Hepatocyte (in vitro differentiated cells): ENCODE data around the gene GRIA1. TPM values are rescaled to one million over a fixed set of nuclear protein-coding genes. Genes with fewer than 3 reads are reported as not detected.

ENCODE experiments used
- DNase-seq: peaks from one replicate; pipeline ENCODE4 v3.0.0-alpha.2; 2016; ENCODE audit warnings: low spot score
- H2AFZ ChIP-seq: fragments of 200-600 bp; sonication (generic); 2 replicates; pipeline ENCODE4 v1.6.0; 2016; ENCODE audit warnings: antibody characterized with exemption, mild to moderate bottlenecking
- H3K27ac ChIP-seq: fragments of 200-600 bp; sonication (generic); 2 replicates; pipeline ENCODE4 v1.5.1; 2016; ENCODE audit warnings: mild to moderate bottlenecking
- H3K27me3 ChIP-seq: fragments of 200-600 bp; sonication (generic); 2 replicates; pipeline ENCODE4 v1.6.1; 2016
- H3K36me3 ChIP-seq: fragments of 200-600 bp; sonication (generic); replicated peaks from 2 replicates; pipeline ENCODE4 v1.5.1; 2016; ENCODE audit warnings: low read depth; ENCODE audit not compliant: insufficient read depth
- H3K4me1 ChIP-seq: fragments of 200-600 bp; sonication (generic); 2 replicates; pipeline ENCODE4 v1.5.1; 2016; ENCODE audit warnings: mild to moderate bottlenecking, moderate library complexity; ENCODE audit not compliant: insufficient read depth
- H3K4me2 ChIP-seq: fragments of 200-600 bp; sonication (generic); 2 replicates; pipeline ENCODE4 v1.6.0; 2016
- H3K4me3 ChIP-seq: fragments of 200-600 bp; sonication (generic); 2 replicates; pipeline ENCODE4 v1.5.1; 2016; ENCODE audit warnings: mild to moderate bottlenecking
- H3K79me2 ChIP-seq: fragments of 200-600 bp; sonication (generic); 2 replicates; pipeline ENCODE4 v1.6.0; 2017; ENCODE audit warnings: mild to moderate bottlenecking
- H3K9me2 ChIP-seq: fragments of 200-600 bp; sonication (generic); replicated peaks from 2 replicates; pipeline ENCODE4 v1.6.0; 2017; ENCODE audit warnings: mild to moderate bottlenecking; ENCODE audit not compliant: insufficient read depth
- H3K9me3 ChIP-seq: fragments of 200-600 bp; sonication (generic); 2 replicates; pipeline ENCODE4 v1.5.1; 2016; ENCODE audit warnings: low read depth, mild to moderate bottlenecking
- H4K20me1 ChIP-seq: fragments of 200-600 bp; sonication (generic); 2 replicates; pipeline ENCODE4 v1.6.0; 2016; ENCODE audit warnings: mild to moderate bottlenecking; ENCODE audit not compliant: insufficient read depth, poor library complexity, severe bottlenecking
- CTCF ChIP-seq: fragments of 200-600 bp; sonication (generic); IDR thresholded peaks from 2 replicates; pipeline ENCODE4 v1.5.1; 2016; ENCODE audit warnings: antibody characterized with exemption, mild to moderate bottlenecking; ENCODE audit not compliant: poor library complexity
- EZH2 ChIP-seq: fragments of 200-600 bp; sonication (generic); IDR thresholded peaks from 2 replicates; pipeline ENCODE4 v1.6.1; 2016; ENCODE audit warnings: antibody characterized with exemption, mild to moderate bottlenecking, borderline replicate concordance
- EZH2phosphoT487 ChIP-seq: fragments of 200-600 bp; sonication (generic); IDR thresholded peaks from one replicate; pipeline ENCODE4 v1.6.1; 2018; ENCODE audit warnings: antibody characterized with exemption, mild to moderate bottlenecking, low read depth, moderate library complexity; ENCODE audit not compliant: unreplicated experiment, severe bottlenecking
- WGBS: methylation state at CpG from one replicate; pipeline ENCODE4 v1.1.6; 2016; ENCODE audit warnings: low lambda C conversion rate; ENCODE audit errors: missing lambda C conversion rate; 5-methylcytosine and 5-hydroxymethylcytosine counted together
- polyA plus RNA-seq: library from polyadenylated mRNA; unstranded; fragments of >200 nt; fragmentation: Nextera tagmentation; extraction: Ambion mirVana; gene quantifications from 2 replicates; pipeline ENCODE4 v1.2.1, GENCODE V29; 2016
- total RNA-seq: library from RNA; depleted of rRNA; stranded (reverse); fragments of >200 nt; gene quantifications from 2 replicates; pipeline ENCODE4 v1.2.3, GENCODE V29; 2014

GRIA1 gene
- total and polyA plus RNA-seq, 2 experiments from 2014 or later, result 0.29 to 0.50 TPM

- H3K4me1 ChIP-seq, result no peaks in the 10 kb centered on the region
- DNase-seq, result no peak
- H3K27me3 ChIP-seq, result no peaks in the 10 kb centered on the region
- H3K9me3 ChIP-seq, result no peaks in the 10 kb centered on the region
- no peak overlapping the region for H3K27ac ChIP-seq
- WGBS, result 83% methylated on average over 5 of the region's 5 CpGs
- H4K20me1 ChIP-seq, result no peaks in the 10 kb centered on the region
- H2AFZ ChIP-seq, result no peak overlapping the region
- no peaks in the 10 kb centered on the region for H3K36me3 ChIP-seq
- TF ChIP-seq EZH2, result no peak
- TF ChIP-seq CTCF, result no peak
- TF ChIP-seq EZH2phosphoT487, result no peak
- no peak overlapping the region for H3K4me3 ChIP-seq
- no peaks in the 10 kb centered on the region for H3K79me2 ChIP-seq
- H3K4me2 ChIP-seq, result no peak overlapping the region
- no peaks in the 10 kb centered on the region for H3K9me2 ChIP-seq
These were observed 251.6 kb downstream of the GRIA1 start for GRCh38 chr5:153742060-153742459.

GRCh38 chr5:153744751-153745150, 254.3 kb downstream of the GRIA1 start:
- no peak for DNase-seq
- no peak overlapping the region for H3K4me3 ChIP-seq
- no peak overlapping the region for H3K4me2 ChIP-seq
- no peak for TF ChIP-seq EZH2phosphoT487
- TF ChIP-seq CTCF, result no peak
- no peak for TF ChIP-seq EZH2
- H2AFZ ChIP-seq, result no peak overlapping the region
- H3K36me3 ChIP-seq, result no peaks in the 10 kb centered on the region
- no peaks in the 10 kb centered on the region for H3K9me3 ChIP-seq
- H3K9me2 ChIP-seq, result no peaks in the 10 kb centered on the region
- H3K27me3 ChIP-seq, result no peaks in the 10 kb centered on the region
- no peaks in the 10 kb centered on the region for H4K20me1 ChIP-seq
- no peak overlapping the region for H3K27ac ChIP-seq
- no peaks in the 10 kb centered on the region for H3K4me1 ChIP-seq
- H3K79me2 ChIP-seq, result no peaks in the 10 kb centered on the region
- 92% methylated on average over 2 of the region's 2 CpGs for WGBS

GRCh38 chr5:153745778-153746395, 255.4 kb downstream of the GRIA1 start:
- H3K9me2 ChIP-seq, result no peaks in the 10 kb centered on the region
- no peak for DNase-seq
- no peaks in the 10 kb centered on the region for H3K79me2 ChIP-seq
- no peaks in the 10 kb centered on the region for H4K20me1 ChIP-seq
- H3K4me3 ChIP-seq, result no peak overlapping the region
- no peaks in the 10 kb centered on the region for H3K4me1 ChIP-seq
- H3K4me2 ChIP-seq, result no peak overlapping the region
- H2AFZ ChIP-seq, result no peak overlapping the region
- no peaks in the 10 kb centered on the region for H3K9me3 ChIP-seq
- 79% methylated on average over 5 of the region's 5 CpGs for WGBS
- TF ChIP-seq EZH2 (no peak), EZH2phosphoT487 (no peak), CTCF (no peak)
- H3K27me3 ChIP-seq, result no peaks in the 10 kb centered on the region
- H3K36me3 ChIP-seq, result no peaks in the 10 kb centered on the region
- no peak overlapping the region for H3K27ac ChIP-seq

GRCh38 chr5:153746440-153746839, 256.0 kb downstream of the GRIA1 start:
- 69% methylated on average over 3 of the region's 3 CpGs for WGBS
- no peak overlapping the region for H3K4me2 ChIP-seq
- TF ChIP-seq EZH2, result no peak
- TF ChIP-seq EZH2phosphoT487, result no peak
- TF ChIP-seq CTCF, result no peak

More at GRCh38 chr5:153746440-153746839, 256.0 kb downstream of the GRIA1 start:
- DNase-seq, result no peak
- H3K27me3 ChIP-seq, result no peaks in the 10 kb centered on the region
- no peaks in the 10 kb centered on the region for H3K79me2 ChIP-seq
- H3K4me3 ChIP-seq, result no peak overlapping the region
- no peaks in the 10 kb centered on the region for H4K20me1 ChIP-seq
- no peaks in the 10 kb centered on the region for H3K9me2 ChIP-seq
- H3K27ac ChIP-seq, result no peak overlapping the region
- H3K9me3 ChIP-seq, result no peaks in the 10 kb centered on the region
- H3K4me1 ChIP-seq, result no peaks in the 10 kb centered on the region
- no peaks in the 10 kb centered on the region for H3K36me3 ChIP-seq
- H2AFZ ChIP-seq, result no peak overlapping the region
